ENCODE results near the gene LLGL2. TPM values are rescaled to one million over a fixed set of nuclear protein-coding genes. Genes with fewer than 3 reads are reported as not detected.

Gene LLGL2
- total and polyA plus RNA-seq, 10 donors = 28.6 to 153 (median 80.0) TPM

DNA sequence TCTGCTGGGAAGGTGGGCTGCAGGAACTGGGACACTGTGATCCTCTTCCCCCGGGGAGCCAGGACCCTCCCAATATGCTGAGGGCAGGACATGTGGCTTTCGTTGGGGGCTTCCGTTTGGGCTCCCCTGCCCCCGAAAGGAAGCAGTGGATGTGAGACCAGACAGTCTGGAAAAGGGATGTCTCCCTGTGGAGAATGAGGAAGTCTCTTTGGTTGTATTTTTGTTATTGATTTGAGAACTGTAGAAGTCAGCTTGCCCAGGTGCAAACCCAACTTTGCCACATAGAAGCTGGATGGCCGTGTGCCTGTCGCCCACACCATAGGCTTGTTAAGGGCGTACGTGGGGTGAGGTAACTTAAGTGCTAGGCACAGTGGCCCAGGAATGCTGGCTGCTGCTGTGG lies 18.8 kb downstream of the LLGL2 start:
- DNase-seq = no peak
- Histone ChIP-seq H3K4me1 (peaks cover 0 to 67% (median 43%) of the 10 kb centered on the region in 6 donors), H3K27ac (peak overlapping the region in 5 of 8 donors; percentile 69 to 82 (median 78)), H3K36me3 (peaks cover 0 to 26% (median 0%) of the 10 kb centered on the region in 6 donors), H3K27me3 (replicated peaks in 1 of 7) (no peaks in the 10 kb centered on the region), H3K9me3 (no peaks in the 10 kb centered on the region), H3K4me3 (no peak overlapping the region)
- intact Hi-C loops (cut with DNase I; ENCODE audit: low total_unique reads) = no loop called here
- TF ChIP-seq POLR2A (IDR thresholded peaks at IDR 0.05) = no peak
- TF ChIP-seq, protein P1, sequence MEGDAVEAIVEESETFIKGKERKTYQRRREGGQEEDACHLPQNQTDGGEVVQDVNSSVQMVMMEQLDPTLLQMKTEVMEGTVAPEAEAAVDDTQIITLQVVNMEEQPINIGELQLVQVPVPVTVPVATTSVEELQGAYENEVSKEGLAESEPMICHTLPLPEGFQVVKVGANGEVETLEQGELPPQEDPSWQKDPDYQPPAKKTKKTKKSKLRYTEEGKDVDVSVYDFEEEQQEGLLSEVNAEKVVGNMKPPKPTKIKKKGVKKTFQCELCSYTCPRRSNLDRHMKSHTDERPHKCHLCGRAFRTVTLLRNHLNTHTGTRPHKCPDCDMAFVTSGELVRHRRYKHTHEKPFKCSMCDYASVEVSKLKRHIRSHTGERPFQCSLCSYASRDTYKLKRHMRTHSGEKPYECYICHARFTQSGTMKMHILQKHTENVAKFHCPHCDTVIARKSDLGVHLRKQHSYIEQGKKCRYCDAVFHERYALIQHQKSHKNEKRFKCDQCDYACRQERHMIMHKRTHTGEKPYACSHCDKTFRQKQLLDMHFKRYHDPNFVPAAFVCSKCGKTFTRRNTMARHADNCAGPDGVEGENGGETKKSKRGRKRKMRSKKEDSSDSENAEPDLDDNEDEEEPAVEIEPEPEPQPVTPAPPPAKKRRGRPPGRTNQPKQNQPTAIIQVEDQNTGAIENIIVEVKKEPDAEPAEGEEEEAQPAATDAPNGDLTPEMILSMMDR (IDR thresholded peaks at IDR 0.05 in 8 of 11, conservative IDR thresholded peaks at IDR 0.05 in 3 of 11) = no peak
- no peak for TF ChIP-seq POLR2AphosphoS5 (IDR thresholded peaks at IDR 0.05)
- 64 to 82% (median 68%) methylated on average over 7 to 8 of the region's 8 CpGs for WGBS, 5 donors

DNA sequence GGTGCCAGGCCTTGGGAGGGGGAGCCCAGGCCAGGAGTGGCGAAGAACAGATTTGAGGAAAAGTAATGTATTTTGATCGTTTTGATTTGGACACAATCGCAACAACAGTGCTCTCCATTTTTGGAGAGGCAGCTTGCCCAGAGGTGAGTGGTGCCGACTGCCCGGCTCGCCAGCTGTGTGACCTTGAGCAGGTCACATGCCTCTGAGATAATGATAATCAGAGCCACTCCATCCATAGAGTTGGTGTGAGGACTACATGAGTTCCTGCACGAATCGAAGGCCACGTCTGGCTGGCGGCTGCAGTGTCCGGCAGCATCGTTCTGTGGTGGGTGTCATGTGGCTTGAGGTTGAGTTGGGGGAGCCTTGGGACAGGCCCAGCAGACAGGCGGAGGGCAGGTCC lies 20.7 kb downstream of the LLGL2 start:
- Histone ChIP-seq H3K4me1 (peaks cover 0 to 65% (median 36%) of the 10 kb centered on the region in 6 donors), H3K36me3 (peaks cover 0 to 26% (median 0%) of the 10 kb centered on the region in 6 donors), H3K27ac (peak overlapping the region in 4 of 8 donors; percentile 5 to 33 (median 28)), H3K4me3 (no peak overlapping the region), H3K9me3 (no peaks in the 10 kb centered on the region), H3K27me3 (replicated peaks in 1 of 7) (no peaks in the 10 kb centered on the region)
- no peak for DNase-seq
- intact Hi-C loops (cut with DNase I; ENCODE audit: low total_unique reads) = no loop called here
- WGBS, 5 donors = 74 to 93% (median 82%) methylated on average over 12 to 13 of the region's 13 CpGs
- TF ChIP-seq POLR2AphosphoS5 (IDR thresholded peaks at IDR 0.05) = peak; percentile 9 to 61 (median 41)
- TF ChIP-seq, protein P1 (IDR thresholded peaks at IDR 0.05 in 8 of 11, conservative IDR thresholded peaks at IDR 0.05 in 3 of 11) = no peak
- TF ChIP-seq POLR2A (IDR thresholded peaks at IDR 0.05) = no peak

DNA sequence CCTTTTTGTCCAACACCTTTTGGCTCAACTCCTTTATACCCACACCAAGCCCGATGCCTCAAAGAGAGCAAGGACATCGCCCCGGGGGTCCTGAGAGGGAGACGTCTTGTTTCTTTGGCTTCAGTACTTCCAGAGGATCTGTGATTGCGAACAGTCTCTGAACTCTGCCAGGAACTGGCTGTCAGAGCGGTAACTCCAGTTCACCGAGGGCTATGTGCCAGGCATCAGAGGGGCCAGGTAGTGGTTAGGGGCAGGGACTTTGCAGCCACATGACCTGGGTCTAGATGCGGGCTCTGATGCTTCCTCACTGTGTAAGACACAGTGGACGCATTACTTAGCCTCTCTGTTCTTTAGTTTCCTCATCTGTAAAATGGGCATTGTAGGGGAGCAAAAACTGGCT lies 21.6 kb downstream of the LLGL2 start:
- Histone ChIP-seq H3K4me3 (no peak overlapping the region), H3K27ac (peak overlapping the region in 2 of 8 donors; percentile 8 to 17), H3K4me1 (peaks cover 0 to 63% (median 33%) of the 10 kb centered on the region in 6 donors), H3K27me3 (replicated peaks in 1 of 7) (no peaks in the 10 kb centered on the region), H3K9me3 (no peaks in the 10 kb centered on the region), H3K36me3 (peaks cover 0 to 26% (median 0%) of the 10 kb centered on the region in 6 donors)
- DNase-seq = no peak
- 85 to 96% (median 95%) methylated on average over 9 of the region's 9 CpGs for WGBS, 5 donors
- intact Hi-C loops (cut with DNase I; ENCODE audit: low total_unique reads) = no loop called here
- no peak for TF ChIP-seq POLR2AphosphoS5 (IDR thresholded peaks at IDR 0.05)

DNA sequence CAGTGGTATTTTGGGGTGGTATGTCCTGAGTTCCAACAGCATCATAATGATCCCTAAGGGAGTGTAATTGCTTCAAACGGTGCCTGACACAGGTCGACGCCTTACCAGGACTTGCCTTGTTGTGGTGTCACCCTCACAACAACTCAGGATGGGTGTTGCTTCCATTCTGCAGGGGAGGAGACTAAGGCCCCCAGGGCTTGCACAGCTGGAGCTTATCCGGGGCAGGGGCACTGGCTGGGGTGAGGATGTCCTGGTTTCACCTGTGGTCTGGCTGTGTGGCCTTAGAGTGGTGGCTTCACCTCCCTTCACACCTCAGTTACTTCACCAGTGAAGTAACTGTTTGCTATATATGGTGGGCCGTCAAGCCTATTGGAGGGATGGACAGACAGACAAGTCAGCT lies 23.3 kb downstream of the LLGL2 start:
- H3K4me1 ChIP-seq = peaks cover 0 to 46% (median 17%) of the 10 kb centered on the region in 6 donors
- H3K36me3 ChIP-seq = peaks cover 0 to 20% (median 0%) of the 10 kb centered on the region in 6 donors
- H3K27me3 ChIP-seq (replicated peaks in 1 of 7) = no peaks in the 10 kb centered on the region
- no peak for TF ChIP-seq POLR2A (IDR thresholded peaks at IDR 0.05)
- TF ChIP-seq, protein P1 (IDR thresholded peaks at IDR 0.05 in 8 of 11, conservative IDR thresholded peaks at IDR 0.05 in 3 of 11) = no peak
- TF ChIP-seq POLR2AphosphoS5 (IDR thresholded peaks at IDR 0.05) = no peak
- H3K27ac ChIP-seq = peak overlapping the region in 1 of 8 donors; percentile 26
- H3K4me3 ChIP-seq = no peak overlapping the region
- WGBS, 5 donors = 65 to 87% (median 72%) methylated on average over 4 to 5 of the region's 5 CpGs
- H3K9me3 ChIP-seq = no peaks in the 10 kb centered on the region
- no peak for DNase-seq
- intact Hi-C loops (cut with DNase I; ENCODE audit: low total_unique reads) = no loop called here
